Sigmoid colon (tissue), 7 donors: Measurements from ENCODE around the gene HLA-DMB. TPM values are rescaled to one million over a fixed set of nuclear protein-coding genes. Genes with fewer than 3 reads are reported as not detected.
A peak's percentile ranks its signal among the peaks of the same experiment; 100 is the strongest.

Experiments
- DNase-seq: peaks from one replicate; pipeline ENCODE4 v3.0.0-alpha.2; 2019
- H3K27ac ChIP-seq, 4 donors: fragments of 200-600 bp; sonication (generic); one replicate each; pipeline ENCODE4 v1.5.1; 2016 to 2019; ENCODE audit warnings: mild to moderate bottlenecking in 1 of 4
- H3K27me3 ChIP-seq, 3 donors: fragments of 200-600 bp; sonication (generic); one replicate each; pipeline ENCODE4 v1.5.1; 2019; ENCODE audit warnings: mild to moderate bottlenecking in 1 of 3
- H3K36me3 ChIP-seq, 4 donors: fragments of 200-600 bp; sonication (generic); one replicate each; pipeline ENCODE4 v1.5.1; 2016 to 2019
- H3K4me1 ChIP-seq, 4 donors: fragments of 200-600 bp; sonication (generic); one replicate each; pipeline ENCODE4 v1.5.1; 2017 to 2019
- H3K4me3 ChIP-seq, 4 donors: fragments of 200-600 bp; sonication (generic); one replicate each; pipeline ENCODE4 v1.5.1; 2017 to 2019; ENCODE audit warnings: mild to moderate bottlenecking in 2 of 4, moderate library complexity in 1 of 4
- H3K9me3 ChIP-seq, 4 donors: fragments of 200-600 bp in 3 of 4; sonication (generic) in 3 of 4; one replicate each; pipeline versions ENCODE4 v1.5.1 to v1.6.1; 2013 to 2019
- CTCF ChIP-seq, 4 experiments: fragments of 450-650 bp in 3 of 4; fragments of 200-600 bp in 1 of 4; IDR thresholded peaks; one replicate each; pipeline ENCODE4 v1.5.1; 2016 to 2019; ENCODE audit warnings: antibody characterized with exemption in 4 of 4, mild to moderate bottlenecking in 3 of 4, moderate library complexity in 2 of 4
- EP300 ChIP-seq, 4 donors: sonication (generic); formaldehyde crosslinking; IDR thresholded peaks; one replicate each; pipeline ENCODE4 v1.6.1; 2017; ENCODE audit warnings: antibody characterized with exemption in 4 of 4
- POLR2A ChIP-seq, 2 donors: fragments of 450-650 bp; IDR thresholded peaks; one replicate each; pipeline ENCODE4 v1.6.1; 2016; ENCODE audit warnings: antibody characterized with exemption in 2 of 2, mild to moderate bottlenecking in 2 of 2, moderate library complexity in 2 of 2
- POLR2AphosphoS5 ChIP-seq, 4 donors: sonication (generic); formaldehyde crosslinking; IDR thresholded peaks; one replicate each; pipeline ENCODE4 v1.6.1; 2017; ENCODE audit warnings: antibody characterized with exemption in 4 of 4
- WGBS, 2 donors: extraction: QIAGEN DNeasy Blood & Tissue Kit; methylation state at CpG; one replicate each; pipeline ENCODE4 v1.1.7; 2013; 5-methylcytosine and 5-hydroxymethylcytosine counted together
- intact Hi-C: fragments of 100-400 bp; cut with DNase I; formaldehyde crosslinking; loops from one replicate; pipeline ENCODE4 v1.15.1; 2023
- polyA plus RNA-seq, 3 donors: library from polyadenylated mRNA; stranded (reverse); fragments of 200-250 nt; gene quantifications; one replicate each; pipeline ENCODE4 v1.2.3, GENCODE V29; 2013
- small RNA-seq, 3 donors: library from RNA; depleted of rRNA; stranded (forward); fragments of <200 nt; gene quantifications; one replicate each; pipeline ENCODE3, GENCODE V24; 2016
- total RNA-seq, 4 donors: library from RNA; depleted of rRNA; stranded (reverse); fragments of >200 nt; gene quantifications; one replicate each; pipeline ENCODE4 v1.1.0, GENCODE V29; 2016
- donor health status: healthy with polysubstance abuse.
- donor health status: Bipolar disorder and iron deficiency.
- donor health status: healthy.

The HLA-DMB gene
- total and polyA plus RNA-seq, 7 donors, result 10.2 to 108 (median 13.2) TPM

- intact Hi-C loops, result no loop called here
- no peaks in the 10 kb centered on the region for H3K36me3 ChIP-seq
- TF ChIP-seq CTCF (IDR thresholded peaks at IDR 0.05), result no peak
- TF ChIP-seq EP300 (IDR thresholded peaks at IDR 0.05), result no peak
- TF ChIP-seq POLR2AphosphoS5 (IDR thresholded peaks at IDR 0.05), result no peak
- TF ChIP-seq POLR2A (IDR thresholded peaks at IDR 0.05), result no peak
- no peak overlapping the region for H3K27ac ChIP-seq
- 95 to 96% methylated on average over 2 of the region's 2 CpGs for WGBS, 2 donors
- H3K9me3 ChIP-seq, result no peaks in the 10 kb centered on the region
- H3K4me1 ChIP-seq, result peaks cover 0 to 25% (median 22%) of the 10 kb centered on the region in 4 donors
- H3K27me3 ChIP-seq, result no peaks in the 10 kb centered on the region
- H3K4me3 ChIP-seq, result no peak overlapping the region
- DNase-seq, result no peak
Observed at GRCh38 chr6:32888576-32888975, 52.3 kb downstream of the HLA-DMB start.

GRCh38 chr6:32887616-32888015 is 53.2 kb downstream of the HLA-DMB start:
- Histone ChIP-seq H3K27ac (peak overlapping the region in 3 of 4 donors; percentile 49 to 74 (median 67)), H3K9me3 (no peaks in the 10 kb centered on the region)
- no peak for DNase-seq

GRCh38 chr6:32886681-32887383 is 54.0 kb downstream of the HLA-DMB start:
- Histone ChIP-seq H3K36me3 (no peaks in the 10 kb centered on the region), H3K4me3 (no peak overlapping the region), H3K27ac (peak overlapping the region in 3 of 4 donors; percentile 49 to 74 (median 67)), H3K4me1 (peaks cover 0 to 22% (median 20%) of the 10 kb centered on the region in 4 donors), H3K9me3 (no peaks in the 10 kb centered on the region), H3K27me3 (no peaks in the 10 kb centered on the region)
- intact Hi-C loops, result loop anchor here (2.0 kb wide), 1 partner anchor 66 kb away; the partner anchor contains the start of gene HLA-DMA
- DNase-seq, result no peak
- TF ChIP-seq POLR2AphosphoS5 (IDR thresholded peaks at IDR 0.05) (peak in 2 of 4 donors; percentile 36 to 45), EP300 (IDR thresholded peaks at IDR 0.05) (no peak)
- WGBS, 2 donors, result 43 to 63% methylated on average over 3 of the region's 3 CpGs

More at GRCh38 chr6:32887616-32888015, 53.2 kb downstream of the HLA-DMB start:
- Histone ChIP-seq H3K4me1 (peaks cover 0 to 22% (median 20%) of the 10 kb centered on the region in 4 donors), H3K36me3 (no peaks in the 10 kb centered on the region), H3K27me3 (no peaks in the 10 kb centered on the region), H3K4me3 (no peak overlapping the region)
- WGBS, 2 donors, result 89 to 91% methylated on average over 5 of the region's 5 CpGs
- intact Hi-C loops, result loop anchor here (2.0 kb wide), 1 partner anchor 65 kb away; the partner anchor contains the start of gene HLA-DMA
- no peak for TF ChIP-seq CTCF (IDR thresholded peaks at IDR 0.05)
- no peak for TF ChIP-seq EP300 (IDR thresholded peaks at IDR 0.05)
- TF ChIP-seq POLR2AphosphoS5 (IDR thresholded peaks at IDR 0.05), result no peak

- Histone ChIP-seq H3K27me3 (no peaks in the 10 kb centered on the region), H3K27ac (peak overlapping the region in 3 of 4 donors; percentile 49 to 74 (median 67)), H3K9me3 (no peaks in the 10 kb centered on the region), H3K36me3 (no peaks in the 10 kb centered on the region), H3K4me3 (no peak overlapping the region), H3K4me1 (peaks cover 0 to 22% (median 20%) of the 10 kb centered on the region in 4 donors)
- no peak for DNase-seq
- TF ChIP-seq POLR2A (IDR thresholded peaks at IDR 0.05) (no peak), CTCF (IDR thresholded peaks at IDR 0.05) (peak; percentile 25 to 66 (median 56)), EP300 (IDR thresholded peaks at IDR 0.05) (no peak), POLR2AphosphoS5 (IDR thresholded peaks at IDR 0.05) (no peak)
- WGBS, 2 donors, result 36 to 55% methylated on average over 4 of the region's 4 CpGs
- intact Hi-C loops, result loop anchor here (1.0 to 2.0 kb wide), 3 partner anchors 48 to 99 kb away; partner anchors contain the start of gene HLA-DMA
Observed at GRCh38 chr6:32885698-32886286, 55.0 kb downstream of the HLA-DMB start.

Small RNA genes lying within 50 kb of the gene (small RNA-seq; reads per million reads assigned to genes)
- gene HLA-Z, result 0 reads per million in 3 donors

Other genes with a start within 250 kb of the HLA-DMB start
- 1 to 10 TPM in 2 of 4 donors, under 1 TPM in 1, not detected in 1; 0.36 to 1.7 (median 1.2) TPM for gene HLA-DQA2, start 199.6 kb downstream of the HLA-DMB start, total RNA-seq
- gene HLA-DQA2, start 199.6 kb downstream of the HLA-DMB start, polyA plus RNA-seq, result under 1 TPM in 1 of 3 donors, not detected in 2; 0.17 TPM
- gene HLA-DQB2, start 177.5 kb downstream of the HLA-DMB start, total RNA-seq, result 1 to 10 TPM in 1 of 4 donors, under 1 TPM in 2, not detected in 1; 0.41 to 1.1 (median 0.49) TPM
- gene HLA-DQB2, start 177.5 kb downstream of the HLA-DMB start, polyA plus RNA-seq, result under 1 TPM in 2 of 3 donors, not detected in 1; 0.69 to 0.87 TPM
- gene HLA-DOB, start 124.0 kb downstream of the HLA-DMB start, total RNA-seq, result 1 to 10 TPM in 1 of 4 donors, under 1 TPM in 1, not detected in 2; 0.68 to 1.8 TPM
- 10 to 100 TPM in 1 of 3 donors, 1 to 10 TPM in 2; 1.2 to 31.8 (median 1.6) TPM for gene HLA-DOB, start 124.0 kb downstream of the HLA-DMB start, polyA plus RNA-seq
- gene TAP2, start 102.3 kb downstream of the HLA-DMB start, total RNA-seq, result 1 to 10 TPM; 5.9 to 9.2 (median 7.2) TPM
- gene TAP2, start 102.3 kb downstream of the HLA-DMB start, polyA plus RNA-seq, result 10 to 100 TPM in 1 of 3 donors, 1 to 10 TPM in 2; 2.4 to 54.5 (median 3.0) TPM
- gene PSMB8, start 97.0 kb downstream of the HLA-DMB start, total RNA-seq, result 10 to 100 TPM; 34.3 to 45.7 (median 40.7) TPM
- gene PSMB8, start 97.0 kb downstream of the HLA-DMB start, polyA plus RNA-seq, result 100 to 1,000 TPM; 199 to 305 (median 286) TPM
- 10 to 100 TPM; 22.5 to 35.0 (median 24.6) TPM for gene TAP1, start 87.3 kb downstream of the HLA-DMB start, total RNA-seq
- 100 to 1,000 TPM in 1 of 3 donors, 10 to 100 TPM in 2; 11.4 to 211 (median 19.2) TPM for gene TAP1, start 87.3 kb downstream of the HLA-DMB start, polyA plus RNA-seq
- 10 to 100 TPM; 10.2 to 23.2 (median 13.8) TPM for gene PSMB9, start 86.8 kb downstream of the HLA-DMB start, total RNA-seq
- 100 to 1,000 TPM in 2 of 3 donors, 10 to 100 TPM in 1; 81.1 to 233 (median 129) TPM for gene PSMB9, start 86.8 kb downstream of the HLA-DMB start, polyA plus RNA-seq
- gene HLA-DMA, start 12.1 kb upstream of the HLA-DMB start, total RNA-seq, result 10 to 100 TPM; 16.3 to 26.0 (median 20.2) TPM
- gene HLA-DMA, start 12.1 kb upstream of the HLA-DMB start, polyA plus RNA-seq, result 100 to 1,000 TPM in 1 of 3 donors, 10 to 100 TPM in 2; 19.8 to 131 (median 57.1) TPM
- gene BRD2, start 27.6 kb upstream of the HLA-DMB start, total RNA-seq, result 100 to 1,000 TPM in 1 of 4 donors, 10 to 100 TPM in 3; 82.4 to 116 (median 87.7) TPM
- gene BRD2, start 27.6 kb upstream of the HLA-DMB start, polyA plus RNA-seq, result 100 to 1,000 TPM in 1 of 3 donors, 10 to 100 TPM in 2; 60.6 to 135 (median 69.7) TPM
- gene HLA-DOA, start 68.6 kb upstream of the HLA-DMB start, total RNA-seq, result 1 to 10 TPM; 1.5 to 3.0 (median 2.3) TPM
- 10 to 100 TPM in 1 of 3 donors, 1 to 10 TPM in 2; 1.8 to 42.0 (median 6.5) TPM for gene HLA-DOA, start 68.6 kb upstream of the HLA-DMB start, polyA plus RNA-seq
- gene HLA-DPA1, start 132.6 kb upstream of the HLA-DMB start, total RNA-seq, result 10 to 100 TPM; 29.9 to 64.3 (median 46.2) TPM
- gene HLA-DPA1, start 132.6 kb upstream of the HLA-DMB start, polyA plus RNA-seq, result 100 to 1,000 TPM in 2 of 3 donors, 10 to 100 TPM in 1; 49.2 to 210 (median 197) TPM
- 10 to 100 TPM; 39.2 to 62.4 (median 42.0) TPM for gene HLA-DPB1, start 135.0 kb upstream of the HLA-DMB start, total RNA-seq
- gene HLA-DPB1, start 135.0 kb upstream of the HLA-DMB start, polyA plus RNA-seq, result 100 to 1,000 TPM in 2 of 3 donors, 10 to 100 TPM in 1; 90.7 to 359 (median 180) TPM